Nephron progenitor cell (in vitro differentiated cells): Measurements from ENCODE around the gene SOS2.

Experiments
- DNase-seq: peaks from one replicate; pipeline ENCODE4 v3.0.0; 2021
- H3K27ac Mint-ChIP-seq: 2 replicates; pipeline ENCODE4 v1.8.0; 2021; ENCODE audit warnings: mild to moderate bottlenecking, moderate library complexity, mixed read lengths
- H3K27me3 Mint-ChIP-seq: 2 replicates; pipeline ENCODE4 v1.8.0; 2021; ENCODE audit warnings: mild to moderate bottlenecking, low read depth, mixed read lengths; ENCODE audit not compliant: poor library complexity
- H3K36me3 Mint-ChIP-seq: 2 replicates; pipeline ENCODE4 v1.8.0; 2021; ENCODE audit warnings: low read depth, mixed read lengths
- H3K4me1 Mint-ChIP-seq: 2 replicates; pipeline ENCODE4 v1.8.0; 2021; ENCODE audit warnings: mixed read lengths
- H3K4me3 Mint-ChIP-seq: 2 replicates; pipeline ENCODE4 v1.8.0; 2021; ENCODE audit warnings: mild to moderate bottlenecking, moderate library complexity, mixed read lengths
- H3K9me3 Mint-ChIP-seq: 2 replicates; pipeline ENCODE4 v1.8.0; 2021; ENCODE audit warnings: mild to moderate bottlenecking, moderate library complexity, mixed read lengths
- TF ChIP-seq, protein P1 (sequence below): fragments of 200-600 bp; sonication (generic); IDR thresholded peaks from 2 replicates; pipeline ENCODE4 v1.5.0; 2021; ENCODE audit warnings: antibody characterized with exemption

Gene SOS2

DNA sequence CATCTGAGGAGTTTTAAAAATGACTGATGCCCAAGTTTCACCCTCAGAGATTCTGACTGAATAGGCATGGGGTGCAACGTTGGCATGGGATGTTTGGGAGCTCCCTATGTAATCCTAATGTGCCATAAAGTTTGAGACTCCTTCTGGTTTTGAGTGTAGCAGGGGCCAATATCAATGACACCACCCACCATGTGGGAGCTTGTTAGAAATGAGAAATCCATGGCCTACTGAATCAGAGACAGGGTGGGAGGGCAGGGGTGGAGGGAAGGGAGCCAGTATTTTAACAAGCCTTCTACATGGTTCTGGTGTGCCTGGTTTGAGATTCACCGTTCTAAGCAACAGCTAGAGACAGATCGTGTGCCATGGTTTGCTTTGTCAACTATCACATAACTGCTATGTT lies 161.1 kb downstream of the SOS2 start:
- peaks cover 5% of the 10 kb centered on the region for H3K27me3 Mint-ChIP-seq
- TF ChIP-seq, protein P1, sequence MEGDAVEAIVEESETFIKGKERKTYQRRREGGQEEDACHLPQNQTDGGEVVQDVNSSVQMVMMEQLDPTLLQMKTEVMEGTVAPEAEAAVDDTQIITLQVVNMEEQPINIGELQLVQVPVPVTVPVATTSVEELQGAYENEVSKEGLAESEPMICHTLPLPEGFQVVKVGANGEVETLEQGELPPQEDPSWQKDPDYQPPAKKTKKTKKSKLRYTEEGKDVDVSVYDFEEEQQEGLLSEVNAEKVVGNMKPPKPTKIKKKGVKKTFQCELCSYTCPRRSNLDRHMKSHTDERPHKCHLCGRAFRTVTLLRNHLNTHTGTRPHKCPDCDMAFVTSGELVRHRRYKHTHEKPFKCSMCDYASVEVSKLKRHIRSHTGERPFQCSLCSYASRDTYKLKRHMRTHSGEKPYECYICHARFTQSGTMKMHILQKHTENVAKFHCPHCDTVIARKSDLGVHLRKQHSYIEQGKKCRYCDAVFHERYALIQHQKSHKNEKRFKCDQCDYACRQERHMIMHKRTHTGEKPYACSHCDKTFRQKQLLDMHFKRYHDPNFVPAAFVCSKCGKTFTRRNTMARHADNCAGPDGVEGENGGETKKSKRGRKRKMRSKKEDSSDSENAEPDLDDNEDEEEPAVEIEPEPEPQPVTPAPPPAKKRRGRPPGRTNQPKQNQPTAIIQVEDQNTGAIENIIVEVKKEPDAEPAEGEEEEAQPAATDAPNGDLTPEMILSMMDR = no peak
- H3K9me3 Mint-ChIP-seq = peaks cover 19% of the 10 kb centered on the region
- H3K4me3 Mint-ChIP-seq = no peak overlapping the region
- H3K36me3 Mint-ChIP-seq = peaks cover 13% of the 10 kb centered on the region
- no peak overlapping the region for H3K27ac Mint-ChIP-seq
- peaks cover 13% of the 10 kb centered on the region for H3K4me1 Mint-ChIP-seq
- no peak for DNase-seq

DNA sequence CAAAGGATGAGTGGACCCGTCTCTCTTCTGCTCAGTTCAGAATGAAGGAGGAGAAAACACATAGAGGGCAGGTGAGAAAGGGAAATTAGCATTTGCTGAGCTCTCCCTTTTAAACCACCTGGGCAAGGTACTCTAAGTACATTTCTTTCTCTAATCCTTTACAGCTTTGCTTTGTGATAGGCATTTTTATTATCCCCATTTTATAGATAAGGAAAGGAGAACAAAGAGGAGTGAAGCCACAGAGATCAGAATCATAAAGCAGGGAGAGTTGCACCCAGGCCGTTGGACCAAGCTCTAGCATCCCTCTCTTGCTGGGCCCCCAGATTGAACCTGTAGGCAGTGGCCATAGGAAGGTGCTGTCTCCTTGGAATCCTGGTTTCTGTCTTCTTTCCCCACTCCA lies 162.1 kb downstream of the SOS2 start:
- TF ChIP-seq, protein P1 = no peak
- Mint-ChIP-seq H3K4me1 (peaks cover 21% of the 10 kb centered on the region), H3K27me3 (peaks cover 9% of the 10 kb centered on the region), H3K4me3 (no peak overlapping the region), H3K9me3 (peaks cover 15% of the 10 kb centered on the region), H3K36me3 (peaks cover 8% of the 10 kb centered on the region), H3K27ac (no peak overlapping the region)
- no peak for DNase-seq

DNA sequence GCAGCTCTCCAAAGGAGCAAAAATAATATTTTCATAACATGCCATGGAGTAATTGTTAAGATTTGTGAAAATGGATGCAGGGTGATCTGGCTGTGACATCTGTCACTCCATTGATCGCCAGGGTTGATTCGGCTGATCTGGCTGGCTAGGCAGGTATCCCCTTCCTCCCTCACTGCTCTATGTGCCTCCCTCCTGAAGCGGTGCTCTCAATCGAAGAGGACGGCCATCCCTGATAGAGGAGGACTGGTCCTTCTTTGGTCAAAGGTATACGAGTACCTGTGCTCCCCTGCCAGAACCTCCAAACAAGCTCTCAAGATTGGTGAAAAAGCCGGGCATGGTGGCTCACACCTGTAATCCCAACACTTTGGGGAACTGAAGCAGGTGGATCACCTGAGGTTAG lies 162.9 kb downstream of the SOS2 start:
- H3K4me1 Mint-ChIP-seq = peaks cover 26% of the 10 kb centered on the region
- peaks cover 7% of the 10 kb centered on the region for H3K36me3 Mint-ChIP-seq
- H3K27ac Mint-ChIP-seq = no peak overlapping the region
- no peak for DNase-seq
- no peak overlapping the region for H3K4me3 Mint-ChIP-seq
- H3K27me3 Mint-ChIP-seq = peaks cover 9% of the 10 kb centered on the region
- TF ChIP-seq, protein P1 = no peak
- peaks cover 12% of the 10 kb centered on the region for H3K9me3 Mint-ChIP-seq

DNA sequence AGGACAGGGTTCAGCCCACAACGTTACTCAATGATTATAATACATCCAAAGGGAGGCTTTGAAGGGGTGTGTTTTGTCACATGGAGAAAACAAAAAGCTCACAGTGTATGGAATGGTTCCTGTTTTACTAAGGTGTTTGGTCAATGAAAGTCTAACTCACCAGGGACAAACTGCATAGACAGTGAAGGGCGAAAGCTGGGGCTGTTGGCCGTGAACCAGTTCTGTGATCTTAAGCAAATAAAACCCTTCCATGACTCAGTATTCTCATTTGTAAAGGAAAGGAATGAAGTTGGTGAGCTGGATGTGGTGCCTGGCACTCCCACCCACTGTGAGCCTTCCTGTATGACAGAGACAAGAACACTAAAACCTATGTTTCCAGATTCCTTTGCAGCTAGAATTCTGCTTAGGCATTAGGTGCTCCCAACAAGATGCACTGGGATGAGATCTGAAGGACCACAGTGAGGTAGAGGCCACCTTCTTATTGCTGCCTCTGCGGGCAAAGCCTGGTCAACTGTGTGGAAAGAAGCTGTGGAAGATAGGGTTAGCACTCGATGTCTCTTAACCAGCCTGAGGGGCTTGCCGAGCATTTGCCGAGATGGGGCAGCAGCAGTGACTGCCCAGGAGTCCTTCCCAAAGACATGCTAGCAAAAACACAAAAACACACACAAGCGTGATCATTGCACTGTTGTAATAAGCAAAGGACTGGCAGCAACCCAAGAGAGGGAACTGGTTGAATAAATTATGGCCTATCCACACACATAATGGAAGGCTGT lies 163.5 kb downstream of the SOS2 start:
- Mint-ChIP-seq H3K9me3 (peaks cover 7% of the 10 kb centered on the region), H3K27ac (no peak overlapping the region), H3K4me3 (no peak overlapping the region), H3K4me1 (peaks cover 32% of the 10 kb centered on the region), H3K27me3 (peaks cover 9% of the 10 kb centered on the region), H3K36me3 (peaks cover under 1% of the 10 kb centered on the region)
- DNase-seq = no peak
- TF ChIP-seq, protein P1 = no peak
